Tibial nerve (tissue), 4 donors: ENCODE results near the gene SERPINB7.

Experiments
- CTCF ChIP-seq, 5 experiments: fragments of 200-600 bp in 3 of 5; fragments of 450-650 bp in 2 of 5; sonication (generic) in 3 of 5; IDR thresholded peaks; one replicate each; pipeline ENCODE4 v1.5.1; 2016 to 2019; ENCODE audit warnings: antibody characterized with exemption in 5 of 5, mild to moderate bottlenecking in 3 of 5, moderate library complexity in 2 of 5
- EP300 ChIP-seq, 2 donors: sonication (generic); formaldehyde crosslinking; IDR thresholded peaks; one replicate each; pipeline ENCODE4 v1.6.1; 2017; ENCODE audit warnings: antibody characterized with exemption in 2 of 2, mild to moderate bottlenecking in 1 of 2

- TF ChIP-seq CTCF (IDR thresholded peaks at IDR 0.05) (no peak), EP300 (IDR thresholded peaks at IDR 0.05) (no peak)
Observed at GRCh38 chr18:63753676-63754075, 21.5 kb upstream of the SERPINB7 start.
